ENCODE measurements around the gene EDA.

The EDA gene

DNA sequence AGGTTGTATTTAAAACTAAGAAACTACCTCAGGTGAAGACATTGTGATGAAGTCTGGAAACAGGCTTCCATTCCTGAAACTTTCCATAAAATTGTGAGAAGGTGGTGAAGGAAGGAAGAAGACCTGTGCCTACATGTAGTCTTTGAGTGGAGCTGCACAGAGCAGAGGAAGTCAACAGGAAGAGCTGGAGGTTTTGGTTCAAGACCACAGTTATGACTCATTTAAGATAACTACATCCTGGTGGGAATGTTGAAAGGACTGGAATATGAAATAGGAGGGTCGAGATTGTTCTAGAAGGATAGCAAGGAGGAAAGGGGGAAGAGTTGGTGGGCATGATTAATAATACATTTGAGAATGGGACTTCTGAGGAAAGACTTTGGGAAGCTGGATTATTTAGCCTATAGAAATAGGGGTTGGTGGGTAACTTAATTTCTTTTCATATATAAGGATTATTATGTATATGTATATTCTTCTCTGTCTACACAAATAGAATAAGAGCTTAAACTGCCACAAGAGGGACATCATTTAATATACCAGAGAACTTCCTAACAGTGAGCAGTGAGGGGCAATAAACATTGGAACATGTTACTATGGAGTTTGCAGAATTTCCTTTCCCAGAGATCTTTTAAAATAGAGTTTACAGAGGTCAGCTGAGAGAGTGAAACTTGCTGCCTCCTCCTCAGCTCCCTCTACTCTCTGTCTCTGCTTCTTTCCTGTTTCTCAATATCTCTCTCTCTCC, 410.4 kb downstream of the EDA start:
- Histone ChIP-seq H3K4me1 (ENCODE audit: low read length) (no peaks in the 10 kb centered on the region), H3K9me3 (replicated peaks; ENCODE audit: insufficient read depth, low read length) (no peaks in the 10 kb centered on the region), H3K79me2 (ENCODE audit: low read length) (no peaks in the 10 kb centered on the region), H3K27me3 (replicated peaks; ENCODE audit: insufficient read depth, low read length) (no peaks in the 10 kb centered on the region), H3K36me3 (replicated peaks; ENCODE audit: insufficient read depth, low read length) (no peaks in the 10 kb centered on the region), H3K9me2 (replicated peaks; ENCODE audit: insufficient read depth, low read length) (no peaks in the 10 kb centered on the region), H2AFZ (ENCODE audit: low read length) (no peak overlapping the region), H3K4me3 (ENCODE audit: low read length) (no peak overlapping the region), H3K27ac (ENCODE audit: low read length) (no peak overlapping the region), H3F3A (ENCODE audit: insufficient read depth, low read length) (no peaks in the 10 kb centered on the region; the same call in 1 of the 2 replicates), H3K4me2 (ENCODE audit: low read depth, low read length) (no peak overlapping the region), H4K20me1 (ENCODE audit: insufficient read depth, low read length) (no peaks in the 10 kb centered on the region), H3K9ac (ENCODE audit: low read length) (no peak overlapping the region)
- no peak for DNase-seq
- TF ChIP-seq EZH2phosphoT487 (IDR thresholded peaks at IDR 0.05; ENCODE audit: low read length) (no peak), EZH2 (optimal IDR thresholded peaks at IDR 0.05; ENCODE audit: low read depth, low read length) (no peak)
- TF ChIP-seq, protein P1, sequence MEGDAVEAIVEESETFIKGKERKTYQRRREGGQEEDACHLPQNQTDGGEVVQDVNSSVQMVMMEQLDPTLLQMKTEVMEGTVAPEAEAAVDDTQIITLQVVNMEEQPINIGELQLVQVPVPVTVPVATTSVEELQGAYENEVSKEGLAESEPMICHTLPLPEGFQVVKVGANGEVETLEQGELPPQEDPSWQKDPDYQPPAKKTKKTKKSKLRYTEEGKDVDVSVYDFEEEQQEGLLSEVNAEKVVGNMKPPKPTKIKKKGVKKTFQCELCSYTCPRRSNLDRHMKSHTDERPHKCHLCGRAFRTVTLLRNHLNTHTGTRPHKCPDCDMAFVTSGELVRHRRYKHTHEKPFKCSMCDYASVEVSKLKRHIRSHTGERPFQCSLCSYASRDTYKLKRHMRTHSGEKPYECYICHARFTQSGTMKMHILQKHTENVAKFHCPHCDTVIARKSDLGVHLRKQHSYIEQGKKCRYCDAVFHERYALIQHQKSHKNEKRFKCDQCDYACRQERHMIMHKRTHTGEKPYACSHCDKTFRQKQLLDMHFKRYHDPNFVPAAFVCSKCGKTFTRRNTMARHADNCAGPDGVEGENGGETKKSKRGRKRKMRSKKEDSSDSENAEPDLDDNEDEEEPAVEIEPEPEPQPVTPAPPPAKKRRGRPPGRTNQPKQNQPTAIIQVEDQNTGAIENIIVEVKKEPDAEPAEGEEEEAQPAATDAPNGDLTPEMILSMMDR (IDR thresholded peaks at IDR 0.05; ENCODE audit: low read length): no peak

DNA sequence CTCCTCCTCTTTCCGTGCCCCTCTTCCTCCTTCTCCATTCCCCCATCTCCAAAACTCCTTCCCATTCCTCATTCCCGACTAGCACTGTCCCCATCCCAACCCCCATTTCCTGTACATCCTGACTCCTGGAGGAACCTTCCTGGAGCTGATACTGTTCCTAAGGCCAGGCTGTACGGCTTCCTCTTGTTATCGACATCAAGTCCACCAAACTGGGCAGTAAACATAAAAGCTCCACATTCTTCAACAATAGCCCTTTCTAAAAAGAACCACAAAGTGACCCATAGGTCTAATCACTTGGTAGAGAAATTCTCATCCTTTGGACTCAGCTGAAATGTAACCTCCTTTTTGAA, 410.9 kb downstream of the EDA start:
- H3K9ac ChIP-seq (ENCODE audit: low read length): no peak overlapping the region
- no peaks in the 10 kb centered on the region for H4K20me1 ChIP-seq (ENCODE audit: insufficient read depth, low read length)
- no peak for TF ChIP-seq EZH2 (optimal IDR thresholded peaks at IDR 0.05; ENCODE audit: low read depth, low read length)
- TF ChIP-seq, protein P1 (IDR thresholded peaks at IDR 0.05; ENCODE audit: low read length): no peak
- no peak for TF ChIP-seq EZH2phosphoT487 (IDR thresholded peaks at IDR 0.05; ENCODE audit: low read length)
- no peaks in the 10 kb centered on the region for H3K36me3 ChIP-seq (replicated peaks; ENCODE audit: insufficient read depth, low read length)
- no peaks in the 10 kb centered on the region for H3K4me1 ChIP-seq (ENCODE audit: low read length)
- H2AFZ ChIP-seq (ENCODE audit: low read length): no peak overlapping the region
- no peaks in the 10 kb centered on the region for H3K9me3 ChIP-seq (replicated peaks; ENCODE audit: insufficient read depth, low read length)
- no peaks in the 10 kb centered on the region for H3K79me2 ChIP-seq (ENCODE audit: low read length)
- no peaks in the 10 kb centered on the region for H3K9me2 ChIP-seq (replicated peaks; ENCODE audit: insufficient read depth, low read length)
- no peak overlapping the region for H3K4me3 ChIP-seq (ENCODE audit: low read length)
- no peak overlapping the region for H3K27ac ChIP-seq (ENCODE audit: low read length)
- no peaks in the 10 kb centered on the region; the same call in 1 of the 2 replicates for H3F3A ChIP-seq (ENCODE audit: insufficient read depth, low read length)
- H3K27me3 ChIP-seq (replicated peaks; ENCODE audit: insufficient read depth, low read length): no peaks in the 10 kb centered on the region
- no peak overlapping the region for H3K4me2 ChIP-seq (ENCODE audit: low read depth, low read length)
- DNase-seq: no peak

DNA sequence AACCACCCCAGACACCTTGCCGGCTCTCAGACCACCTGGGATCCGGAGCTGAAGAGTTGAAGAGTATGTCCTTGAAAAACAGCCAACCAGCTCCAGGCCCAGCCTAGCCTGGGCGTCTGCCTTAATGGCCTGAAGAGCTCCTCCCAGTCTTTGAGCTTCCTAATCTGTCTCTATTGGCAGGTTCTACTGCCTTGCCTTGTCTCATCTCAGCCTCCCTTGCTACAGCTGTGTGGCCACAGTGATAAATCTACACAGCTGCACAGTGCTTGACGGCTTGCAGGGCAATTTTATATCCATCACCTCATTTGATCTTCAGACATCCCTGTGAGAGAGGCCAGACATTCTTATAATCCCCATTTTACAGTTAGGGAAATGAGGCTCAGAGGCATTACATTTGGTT, 413.9 kb downstream of the EDA start:
- Histone ChIP-seq H4K20me1 (ENCODE audit: insufficient read depth, low read length) (no peaks in the 10 kb centered on the region), H3K27me3 (replicated peaks; ENCODE audit: insufficient read depth, low read length) (no peaks in the 10 kb centered on the region), H3F3A (ENCODE audit: insufficient read depth, low read length) (no peaks in the 10 kb centered on the region; the same call in 1 of the 2 replicates), H3K4me1 (ENCODE audit: low read length) (no peaks in the 10 kb centered on the region), H3K9me3 (replicated peaks; ENCODE audit: insufficient read depth, low read length) (no peaks in the 10 kb centered on the region), H3K9ac (ENCODE audit: low read length) (no peak overlapping the region), H3K36me3 (replicated peaks; ENCODE audit: insufficient read depth, low read length) (no peaks in the 10 kb centered on the region), H3K9me2 (replicated peaks; ENCODE audit: insufficient read depth, low read length) (no peaks in the 10 kb centered on the region), H3K4me2 (ENCODE audit: low read depth, low read length) (no peak overlapping the region), H3K27ac (ENCODE audit: low read length) (no peak overlapping the region), H2AFZ (ENCODE audit: low read length) (no peak overlapping the region), H3K4me3 (ENCODE audit: low read length) (no peak overlapping the region), H3K79me2 (ENCODE audit: low read length) (no peaks in the 10 kb centered on the region)
- DNase-seq: no peak
- TF ChIP-seq EZH2phosphoT487 (IDR thresholded peaks at IDR 0.05; ENCODE audit: low read length): no peak

DNA sequence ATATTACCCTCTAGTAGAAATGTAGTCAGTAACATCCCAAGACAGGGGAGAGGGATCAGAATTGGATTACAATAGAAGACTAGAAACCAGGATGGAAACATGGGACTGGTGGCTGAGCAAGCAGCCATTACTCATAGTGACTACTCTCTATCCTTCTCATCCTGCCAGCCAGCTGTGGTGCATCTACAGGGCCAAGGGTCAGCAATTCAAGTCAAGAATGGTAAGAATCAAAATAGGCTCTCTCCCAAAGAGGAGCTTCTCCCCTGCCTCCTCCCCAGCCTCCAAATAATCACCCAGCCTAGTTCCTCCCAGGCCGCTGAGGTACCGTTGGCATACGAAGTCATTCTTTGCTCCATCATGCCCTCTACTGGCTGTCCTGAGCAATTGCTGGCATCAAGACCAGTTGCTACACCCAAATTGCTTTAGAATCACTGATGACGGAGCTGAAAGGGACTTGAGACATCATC, 414.4 kb downstream of the EDA start:
- no peaks in the 10 kb centered on the region for H3K4me1 ChIP-seq (ENCODE audit: low read length)
- H3K27me3 ChIP-seq (replicated peaks; ENCODE audit: insufficient read depth, low read length): no peaks in the 10 kb centered on the region
- H4K20me1 ChIP-seq (ENCODE audit: insufficient read depth, low read length): no peaks in the 10 kb centered on the region
- no peak overlapping the region for H3K4me3 ChIP-seq (ENCODE audit: low read length)
- H2AFZ ChIP-seq (ENCODE audit: low read length): no peak overlapping the region
- H3K79me2 ChIP-seq (ENCODE audit: low read length): no peaks in the 10 kb centered on the region
- H3K4me2 ChIP-seq (ENCODE audit: low read depth, low read length): no peak overlapping the region
- H3K27ac ChIP-seq (ENCODE audit: low read length): no peak overlapping the region
- no peak for TF ChIP-seq EZH2phosphoT487 (IDR thresholded peaks at IDR 0.05; ENCODE audit: low read length)
- TF ChIP-seq, protein P1 (IDR thresholded peaks at IDR 0.05; ENCODE audit: low read length): peak; percentile 71
- H3K9ac ChIP-seq (ENCODE audit: low read length): no peak overlapping the region
- no peaks in the 10 kb centered on the region for H3K9me2 ChIP-seq (replicated peaks; ENCODE audit: insufficient read depth, low read length)
- no peaks in the 10 kb centered on the region for H3K36me3 ChIP-seq (replicated peaks; ENCODE audit: insufficient read depth, low read length)
- H3F3A ChIP-seq (ENCODE audit: insufficient read depth, low read length): no peaks in the 10 kb centered on the region; the same call in 1 of the 2 replicates
- no peaks in the 10 kb centered on the region for H3K9me3 ChIP-seq (replicated peaks; ENCODE audit: insufficient read depth, low read length)
- peak; percentile 24 for DNase-seq
